SK-N-SH treated with all-trans-retinoic acid at 6 μM for 48 hours (cell line): ENCODE results near the gene HOXA4.

ENCODE experiments used
- ATAC-seq: fragments of 200-7000 bp; cut with Tn5 transposase; 3 replicates; pipeline ENCODE4 v1.9.1; 2020; ENCODE audit warnings: mild to moderate bottlenecking, moderate library complexity
- ARNTL ChIP-seq: fragments of 450-650 bp; formaldehyde crosslinking; IDR thresholded peaks from 2 replicates; pipeline ENCODE4 v1.5.0; 2020; ENCODE audit warnings: low read depth, mild to moderate bottlenecking, moderate library complexity, borderline replicate concordance
- BACH2 ChIP-seq: fragments of 250-450 bp; sonication (Bioruptor Pico); IDR thresholded peaks from 2 replicates; pipeline ENCODE4 v1.9.0; 2021; ENCODE audit warnings: mild to moderate bottlenecking, borderline replicate concordance
- CREB5 ChIP-seq: fragments of 250-450 bp; sonication (Bioruptor Pico); IDR thresholded peaks from 2 replicates; pipeline ENCODE4 v1.5.1; 2020; ENCODE audit warnings: low read depth, mild to moderate bottlenecking, moderate library complexity
- CSDC2 ChIP-seq: fragments of 250-450 bp; sonication (Bioruptor Pico); IDR thresholded peaks from 2 replicates; pipeline ENCODE4 v1.5.0; 2020; ENCODE audit warnings: mild to moderate bottlenecking, moderate library complexity
- CSRNP3 ChIP-seq: fragments of 250-450 bp; sonication (Bioruptor Pico); IDR thresholded peaks from 2 replicates; pipeline ENCODE4 v1.5.1; 2021; ENCODE audit warnings: mild to moderate bottlenecking, moderate library complexity
- ESRRG ChIP-seq: fragments of 250-450 bp; sonication (Bioruptor Pico); IDR thresholded peaks from 2 replicates; pipeline ENCODE4 v1.6.1; 2021; ENCODE audit warnings: mild to moderate bottlenecking
- GLIS3 ChIP-seq: fragments of 250-450 bp; sonication (Bioruptor Pico); IDR thresholded peaks from 2 replicates; pipeline ENCODE4 v1.5.0; 2020; ENCODE audit warnings: mild to moderate bottlenecking, moderate library complexity
- ISL1 ChIP-seq: fragments of 250-450 bp; sonication (Bioruptor Pico); IDR thresholded peaks from 2 replicates; pipeline ENCODE4 v2.1.2; 2022; ENCODE audit warnings: mild to moderate bottlenecking, moderate library complexity
- OSR1 ChIP-seq: fragments of 250-450 bp; sonication (Bioruptor Pico); IDR thresholded peaks from 2 replicates; pipeline ENCODE4 v1.8.0; 2022; ENCODE audit warnings: moderate library complexity, mild to moderate bottlenecking, inconsistent platforms
- PATZ1 ChIP-seq: fragments of 250-450 bp; sonication (Bioruptor Pico); IDR thresholded peaks from 2 replicates; pipeline ENCODE4 v1.8.0; 2020; ENCODE audit warnings: mild to moderate bottlenecking, moderate library complexity, borderline replicate concordance
- POU6F1 ChIP-seq: fragments of 250-450 bp; sonication (Bioruptor Pico); IDR thresholded peaks from 2 replicates; pipeline ENCODE4 v1.8.0; 2021; ENCODE audit warnings: low read depth, mild to moderate bottlenecking, moderate library complexity, borderline replicate concordance
- PPARA ChIP-seq: fragments of 250-450 bp; sonication (Bioruptor Pico); IDR thresholded peaks from 2 replicates; pipeline ENCODE4 v1.5.0; 2020; ENCODE audit warnings: mild to moderate bottlenecking, borderline replicate concordance
- RARB ChIP-seq: fragments of 250-450 bp; sonication (Bioruptor Pico); IDR thresholded peaks from 2 replicates; pipeline ENCODE4 v1.8.0; 2021; ENCODE audit warnings: mild to moderate bottlenecking, moderate library complexity
- TCF4 ChIP-seq: fragments of 250-450 bp; sonication (Bioruptor Pico); IDR thresholded peaks from 2 replicates; pipeline ENCODE4 v1.8.0; 2021; ENCODE audit warnings: mild to moderate bottlenecking, moderate library complexity, borderline replicate concordance
- TOX ChIP-seq: fragments of 250-450 bp; sonication (Bioruptor Pico); IDR thresholded peaks from 2 replicates; pipeline ENCODE4 v1.8.0; 2021; ENCODE audit warnings: mild to moderate bottlenecking, moderate library complexity, borderline replicate concordance
- ZC3H10 ChIP-seq: fragments of 250-450 bp; sonication (Bioruptor Pico); IDR thresholded peaks from 2 replicates; pipeline ENCODE4 v1.5.1; 2021; ENCODE audit warnings: mild to moderate bottlenecking, moderate library complexity
- ZFP3 ChIP-seq: fragments of 250-450 bp; sonication (Bioruptor Pico); IDR thresholded peaks from 2 replicates; pipeline ENCODE4 v1.5.0; 2020; ENCODE audit warnings: mild to moderate bottlenecking, moderate library complexity
- ZFP30 ChIP-seq: fragments of 450-650 bp; formaldehyde crosslinking; IDR thresholded peaks from 2 replicates; pipeline ENCODE4 v1.5.0; 2022; ENCODE audit warnings: mild to moderate bottlenecking, moderate library complexity
- ZNF565 ChIP-seq: fragments of 450-650 bp; formaldehyde crosslinking; conservative IDR thresholded peaks from 2 replicates; pipeline ENCODE4 v1.5.0; 2020; ENCODE audit warnings: low read depth, mild to moderate bottlenecking, moderate library complexity
- ZNF70 ChIP-seq: fragments of 450-650 bp; formaldehyde crosslinking; IDR thresholded peaks from 2 replicates; pipeline ENCODE4 v1.5.0; 2020; ENCODE audit warnings: mild to moderate bottlenecking, moderate library complexity
- ZNF8 ChIP-seq: fragments of 450-650 bp; formaldehyde crosslinking; IDR thresholded peaks from 2 replicates; pipeline ENCODE4 v1.5.0; 2020; ENCODE audit warnings: mild to moderate bottlenecking, moderate library complexity

Gene HOXA4

GRCh38 chr7:27165996-27166530, 35.5 kb upstream of the HOXA4 start:
- ATAC-seq: no peak
- TF ChIP-seq POU6F1 (CRISPR knock-in tag): no peak
- no peak for TF ChIP-seq CSRNP3 (CRISPR knock-in tag)
- no peak for TF ChIP-seq ZC3H10
- no peak for TF ChIP-seq ISL1 (CRISPR knock-in tag)
- TF ChIP-seq ESRRG (CRISPR knock-in tag): no peak
- TF ChIP-seq ZFP3: no peak
- no peak for TF ChIP-seq GLIS3 (CRISPR knock-in tag)
- no peak for TF ChIP-seq BACH2 (CRISPR knock-in tag)
- no peak for TF ChIP-seq CSDC2 (CRISPR knock-in tag)
- TF ChIP-seq, all 23 proteins: peak for 0

GRCh38 chr7:27165089-27165995, 34.8 kb upstream of the HOXA4 start, which contains the start of gene HOXA9:
Gene HOXA9, minus strand, starts transcription at chr7:27165537. Its CDS starts 80 bp downstream, at chr7:27165457.
- TF ChIP-seq BACH2 (CRISPR knock-in tag): no peak
- TF ChIP-seq ZFP30: no peak
- TF ChIP-seq ZC3H10: no peak
- no peak for TF ChIP-seq TOX (CRISPR knock-in tag)
- no peak for TF ChIP-seq OSR1 (CRISPR knock-in tag)
- TF ChIP-seq CREB5: no peak
- TF ChIP-seq ZFP3: no peak
- TF ChIP-seq POU6F1 (CRISPR knock-in tag): no peak
- no peak for TF ChIP-seq ZNF70 (CRISPR knock-in tag)
- no peak for TF ChIP-seq ESRRG (CRISPR knock-in tag)
- TF ChIP-seq CSDC2 (CRISPR knock-in tag): no peak
- no peak for TF ChIP-seq PATZ1 (CRISPR knock-in tag)
- no peak for TF ChIP-seq ARNTL (CRISPR knock-in tag)
- TF ChIP-seq ISL1 (CRISPR knock-in tag): no peak
- no peak for TF ChIP-seq RARB (CRISPR knock-in tag)
- TF ChIP-seq TCF4 (CRISPR knock-in tag): no peak
- no peak for TF ChIP-seq ZNF8 (CRISPR knock-in tag)
- ATAC-seq: no peak

- ATAC-seq: no peak
- TF ChIP-seq ZFP3 (no peak), CSDC2 (CRISPR knock-in tag) (no peak), ARNTL (CRISPR knock-in tag) (no peak), CREB5 (no peak), PATZ1 (CRISPR knock-in tag) (no peak), ESRRG (CRISPR knock-in tag) (no peak), ZNF565 (CRISPR knock-in tag) (no peak), PPARA (CRISPR knock-in tag) (no peak), CSRNP3 (CRISPR knock-in tag) (no peak)
These were observed 34.0 kb upstream of the HOXA4 start for GRCh38 chr7:27164367-27165088.
